Natural killer cell (primary cell): ENCODE results near the gene DOCK1. TPM values are rescaled to one million over a fixed set of nuclear protein-coding genes. Genes with fewer than 3 reads are reported as not detected.

Source experiments
- ATAC-seq, 3 donors: fragments of 150-1000 bp in 2 of 3; fragments of 200-7000 bp in 1 of 3; cut with Tn5 transposase; 1 replicate in 1 of 3; 2 replicates in 2 of 3; pipeline ENCODE4 v1.10.0; 2021; ENCODE audit warnings: mild to moderate bottlenecking in 2 of 3, moderate library complexity in 2 of 3
- DNase-seq, 2 donors: peaks; one replicate each; pipeline versions ENCODE4 v3.0.0 to v3.0.0-alpha.2; 2013 to 2021; ENCODE audit warnings: mixed read lengths in 1 of 2
- H3K27ac ChIP-seq: one replicate; pipeline ENCODE4 v1.5.1; 2013; ENCODE audit warnings: mild to moderate bottlenecking, low read length
- H3K27me3 ChIP-seq: one replicate; pipeline ENCODE4 v1.6.1; 2013; ENCODE audit warnings: low read length; ENCODE audit not compliant: control insufficient read depth, insufficient read depth
- H3K36me3 ChIP-seq: one replicate; pipeline ENCODE4 v1.6.1; 2013; ENCODE audit warnings: low read length; ENCODE audit not compliant: control insufficient read depth, insufficient read depth
- H3K4me1 ChIP-seq: one replicate; pipeline ENCODE4 v1.6.1; 2013; ENCODE audit warnings: low read length; ENCODE audit not compliant: control insufficient read depth, insufficient read depth
- H3K4me3 ChIP-seq: one replicate; pipeline ENCODE4 v1.5.1; 2013; ENCODE audit warnings: low read length
- H3K9me3 ChIP-seq: one replicate; pipeline ENCODE4 v1.6.1; 2013; ENCODE audit warnings: low read length; ENCODE audit not compliant: control insufficient read depth, insufficient read depth
- H3K27ac Mint-ChIP-seq, 2 donors: one replicate each; pipeline ENCODE4 v1.8.0; 2022; ENCODE audit warnings: mild to moderate bottlenecking in 2 of 2, mixed read lengths in 2 of 2, moderate library complexity in 1 of 2
- H3K27me3 Mint-ChIP-seq, 2 donors: one replicate each; pipeline ENCODE4 v1.8.0; 2022; ENCODE audit warnings: low read depth in 2 of 2, mixed read lengths in 2 of 2
- H3K36me3 Mint-ChIP-seq: one replicate; pipeline ENCODE4 v1.8.0; 2022; ENCODE audit warnings: mixed read lengths
- H3K4me1 Mint-ChIP-seq, 2 donors: one replicate each; pipeline ENCODE4 v1.8.0; 2022; ENCODE audit warnings: mixed read lengths in 2 of 2
- H3K4me3 Mint-ChIP-seq: one replicate; pipeline ENCODE4 v1.8.0; 2022; ENCODE audit warnings: mild to moderate bottlenecking, moderate library complexity, mixed read lengths
- H3K9me3 Mint-ChIP-seq, 2 donors: one replicate each; pipeline ENCODE4 v1.8.0; 2022; ENCODE audit warnings: mixed read lengths in 2 of 2
- WGBS: methylation state at CpG from one replicate; pipeline ENCODE4 v1.1.7; 2013; ENCODE audit warnings: missing lambda C conversion rate; ENCODE audit not compliant: insufficient coverage; 5-methylcytosine and 5-hydroxymethylcytosine counted together
- intact Hi-C: fragments of 100-400 bp; cut with micrococcal nuclease; formaldehyde crosslinking; loops from one replicate; pipeline ENCODE4 v1.14.2; 2022
- total RNA-seq, 4 donors: library from RNA; stranded (reverse); fragments of 120-200 nt in 1 of 4; gene quantifications; one replicate each; pipeline versions ENCODE4 v1.2.3 to v1.2.4, GENCODE V29; 2013 to 2022
- TF ChIP-seq, protein P1 (sequence below): fragments of 200-600 bp; IDR thresholded peaks from one replicate; pipeline ENCODE4 v1.8.0; 2022; ENCODE audit warnings: antibody characterized with exemption

The DOCK1 gene
- total RNA-seq, 3 donors from 2014 or later (not counting 1 experiment from before 2014, with no cell fraction given): 0.07 to 0.12 (median 0.08) TPM

DNA sequence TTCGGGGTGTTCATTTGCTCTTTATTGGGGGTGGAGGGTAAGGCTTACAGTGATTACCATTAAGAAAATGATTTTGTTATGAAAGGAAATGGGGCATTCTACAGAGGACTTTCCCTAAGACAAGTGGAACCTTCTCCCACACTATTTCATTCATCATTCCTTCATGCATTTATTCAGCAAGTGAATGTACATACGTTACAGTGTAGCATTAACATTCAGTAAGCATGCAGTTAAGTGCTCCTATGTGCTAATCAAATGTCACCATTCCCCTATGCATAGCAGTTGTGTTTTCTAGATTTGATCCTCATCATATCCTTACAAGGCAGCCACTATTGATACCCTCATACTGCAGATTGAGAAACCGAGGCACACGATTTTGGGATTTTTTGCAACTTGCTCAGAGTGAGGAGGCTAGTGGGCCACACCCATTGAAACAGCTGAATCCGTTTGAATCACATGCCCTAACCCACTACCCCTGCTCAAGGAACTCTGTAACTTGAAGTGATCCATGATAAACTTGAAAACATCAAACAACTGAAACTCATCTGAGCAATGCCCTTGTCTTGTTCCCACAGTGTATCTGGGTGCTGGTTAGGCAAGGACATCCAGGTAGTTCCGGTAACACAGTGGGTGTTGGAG is 274.5 kb downstream of the DOCK1 start:
- Mint-ChIP-seq H3K4me1 (no peaks in the 10 kb centered on the region), H3K36me3 (no peaks in the 10 kb centered on the region), H3K4me3 (no peak overlapping the region), H3K27me3 (peaks cover 8% of the 10 kb centered on the region in 2 donors), H3K27ac (no peak overlapping the region), H3K9me3 (no peaks in the 10 kb centered on the region)
- Histone ChIP-seq H3K36me3 (no peaks in the 10 kb centered on the region), H3K4me1 (no peaks in the 10 kb centered on the region), H3K27ac (no peak overlapping the region), H3K27me3 (no peaks in the 10 kb centered on the region), H3K9me3 (no peaks in the 10 kb centered on the region), H3K4me3 (no peak overlapping the region)
- ATAC-seq (no peak), DNase-seq (no peak)
- TF ChIP-seq, protein P1, sequence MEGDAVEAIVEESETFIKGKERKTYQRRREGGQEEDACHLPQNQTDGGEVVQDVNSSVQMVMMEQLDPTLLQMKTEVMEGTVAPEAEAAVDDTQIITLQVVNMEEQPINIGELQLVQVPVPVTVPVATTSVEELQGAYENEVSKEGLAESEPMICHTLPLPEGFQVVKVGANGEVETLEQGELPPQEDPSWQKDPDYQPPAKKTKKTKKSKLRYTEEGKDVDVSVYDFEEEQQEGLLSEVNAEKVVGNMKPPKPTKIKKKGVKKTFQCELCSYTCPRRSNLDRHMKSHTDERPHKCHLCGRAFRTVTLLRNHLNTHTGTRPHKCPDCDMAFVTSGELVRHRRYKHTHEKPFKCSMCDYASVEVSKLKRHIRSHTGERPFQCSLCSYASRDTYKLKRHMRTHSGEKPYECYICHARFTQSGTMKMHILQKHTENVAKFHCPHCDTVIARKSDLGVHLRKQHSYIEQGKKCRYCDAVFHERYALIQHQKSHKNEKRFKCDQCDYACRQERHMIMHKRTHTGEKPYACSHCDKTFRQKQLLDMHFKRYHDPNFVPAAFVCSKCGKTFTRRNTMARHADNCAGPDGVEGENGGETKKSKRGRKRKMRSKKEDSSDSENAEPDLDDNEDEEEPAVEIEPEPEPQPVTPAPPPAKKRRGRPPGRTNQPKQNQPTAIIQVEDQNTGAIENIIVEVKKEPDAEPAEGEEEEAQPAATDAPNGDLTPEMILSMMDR: no peak
- intact Hi-C loops: no loop called here
- WGBS: 83% methylated on average over 6 of the region's 6 CpGs

DNA sequence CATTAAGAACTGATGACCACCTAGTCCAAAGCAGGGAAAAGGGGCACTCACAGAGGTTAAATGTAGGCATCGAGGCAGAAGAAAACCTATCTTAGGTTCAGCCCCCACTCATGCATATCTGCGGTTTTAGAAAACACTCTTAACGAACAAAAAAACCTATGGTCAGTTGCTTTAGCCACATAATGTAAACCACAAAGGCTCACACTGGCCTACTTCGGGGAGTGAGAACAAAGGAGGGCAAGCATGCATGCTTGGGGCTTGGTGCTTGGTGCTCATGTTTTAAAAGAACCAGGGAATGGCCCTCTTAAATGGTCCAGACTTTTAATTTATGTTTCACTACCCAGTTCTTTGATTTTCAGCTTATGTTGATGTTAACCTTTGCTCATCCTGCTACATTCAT is 276.9 kb downstream of the DOCK1 start:
- ATAC-seq (no peak), DNase-seq (no peak)
- Mint-ChIP-seq H3K36me3 (no peaks in the 10 kb centered on the region), H3K27ac (no peak overlapping the region), H3K27me3 (peaks cover 12 to 20% of the 10 kb centered on the region in 2 donors), H3K4me1 (no peaks in the 10 kb centered on the region), H3K4me3 (no peak overlapping the region), H3K9me3 (no peaks in the 10 kb centered on the region)
- Histone ChIP-seq H3K27ac (no peak overlapping the region), H3K4me1 (no peaks in the 10 kb centered on the region), H3K4me3 (no peak overlapping the region), H3K36me3 (no peaks in the 10 kb centered on the region), H3K9me3 (no peaks in the 10 kb centered on the region), H3K27me3 (no peaks in the 10 kb centered on the region)
- TF ChIP-seq, protein P1: no peak
- 41% methylated on average over 4 of the region's 4 CpGs for WGBS
- intact Hi-C loops: no loop called here

DNA sequence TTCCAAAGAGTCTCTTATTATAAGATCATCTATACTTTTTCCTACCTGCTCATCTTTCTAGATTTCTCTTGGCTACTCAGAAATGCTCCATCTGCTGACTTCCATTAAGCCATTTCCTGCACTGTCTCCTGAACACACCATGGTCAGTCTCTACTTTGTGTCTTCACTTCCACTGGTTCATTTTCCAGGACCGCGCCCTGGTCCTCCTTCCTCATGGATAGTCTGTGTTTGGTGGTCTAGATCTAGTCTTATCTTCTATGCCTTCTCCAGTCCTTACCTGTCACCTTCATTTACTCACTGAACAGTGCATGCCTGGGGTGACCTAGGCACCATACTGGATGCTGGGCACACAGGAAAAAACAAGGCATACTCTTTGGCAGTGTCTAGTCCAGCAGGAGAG is 279.4 kb downstream of the DOCK1 start:
- Mint-ChIP-seq H3K4me1 (no peaks in the 10 kb centered on the region), H3K27me3 (peaks cover 14 to 25% of the 10 kb centered on the region in 2 donors), H3K4me3 (no peak overlapping the region), H3K36me3 (no peaks in the 10 kb centered on the region), H3K9me3 (no peaks in the 10 kb centered on the region), H3K27ac (no peak overlapping the region)
- Histone ChIP-seq H3K9me3 (no peaks in the 10 kb centered on the region), H3K4me1 (no peaks in the 10 kb centered on the region), H3K4me3 (no peak overlapping the region), H3K27me3 (no peaks in the 10 kb centered on the region), H3K36me3 (no peaks in the 10 kb centered on the region), H3K27ac (no peak overlapping the region)
- TF ChIP-seq, protein P1: no peak
- WGBS: 100% methylated on average over 2 of the region's 2 CpGs
- intact Hi-C loops: no loop called here
- ATAC-seq (no peak), DNase-seq (no peak)

DNA sequence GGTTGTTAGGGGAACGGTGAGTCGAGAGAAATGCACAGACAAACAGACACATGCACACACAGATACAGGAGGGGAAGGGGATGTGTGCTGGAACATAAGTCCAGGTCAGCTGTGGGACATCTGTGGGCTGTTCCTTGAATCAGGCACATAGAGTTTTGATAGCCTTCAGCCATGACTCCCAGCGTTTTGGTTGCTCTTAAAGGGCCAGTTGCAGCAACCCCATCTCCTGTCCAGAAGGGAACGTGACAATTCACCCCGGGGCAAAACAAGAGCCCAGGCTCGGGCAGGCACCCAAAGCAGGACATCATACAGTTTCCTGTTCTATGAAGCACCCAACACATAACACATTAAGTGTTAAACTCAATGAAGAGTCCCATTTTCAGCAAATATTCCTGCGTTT is 281.6 kb downstream of the DOCK1 start:
- TF ChIP-seq, protein P1: no peak
- intact Hi-C loops: no loop called here
- Histone ChIP-seq H3K9me3 (no peaks in the 10 kb centered on the region), H3K36me3 (no peaks in the 10 kb centered on the region), H3K27me3 (no peaks in the 10 kb centered on the region), H3K4me3 (no peak overlapping the region), H3K4me1 (no peaks in the 10 kb centered on the region), H3K27ac (no peak overlapping the region)
- H3K9me3 Mint-ChIP-seq: no peaks in the 10 kb centered on the region
- WGBS: 81% methylated on average over 7 of the region's 7 CpGs
- DNase-seq: no peak
- H3K4me1 Mint-ChIP-seq: no peaks in the 10 kb centered on the region
- H3K27ac Mint-ChIP-seq: no peak overlapping the region
- H3K36me3 Mint-ChIP-seq: no peaks in the 10 kb centered on the region
- H3K27me3 Mint-ChIP-seq: peaks cover 29 to 35% of the 10 kb centered on the region in 2 donors
- no peak overlapping the region for H3K4me3 Mint-ChIP-seq
- ATAC-seq: no peak
